B cell (primary cell): Measurements from ENCODE around the gene AUTS2.

Experiments used
- EZH2 ChIP-seq: IDR thresholded peaks from 2 replicates; pipeline ENCODE4 v1.6.1; 2012; ENCODE audit warnings: borderline replicate concordance, low read depth, mild to moderate bottlenecking, moderate library complexity, low read length; ENCODE audit not compliant: insufficient read depth, poor library complexity, severe bottlenecking
- TF ChIP-seq, protein P1 (sequence below): fragments of 200-600 bp; IDR thresholded peaks from one replicate; pipeline ENCODE4 v1.8.0; 2022; ENCODE audit warnings: antibody characterized with exemption, mild to moderate bottlenecking

DNA sequence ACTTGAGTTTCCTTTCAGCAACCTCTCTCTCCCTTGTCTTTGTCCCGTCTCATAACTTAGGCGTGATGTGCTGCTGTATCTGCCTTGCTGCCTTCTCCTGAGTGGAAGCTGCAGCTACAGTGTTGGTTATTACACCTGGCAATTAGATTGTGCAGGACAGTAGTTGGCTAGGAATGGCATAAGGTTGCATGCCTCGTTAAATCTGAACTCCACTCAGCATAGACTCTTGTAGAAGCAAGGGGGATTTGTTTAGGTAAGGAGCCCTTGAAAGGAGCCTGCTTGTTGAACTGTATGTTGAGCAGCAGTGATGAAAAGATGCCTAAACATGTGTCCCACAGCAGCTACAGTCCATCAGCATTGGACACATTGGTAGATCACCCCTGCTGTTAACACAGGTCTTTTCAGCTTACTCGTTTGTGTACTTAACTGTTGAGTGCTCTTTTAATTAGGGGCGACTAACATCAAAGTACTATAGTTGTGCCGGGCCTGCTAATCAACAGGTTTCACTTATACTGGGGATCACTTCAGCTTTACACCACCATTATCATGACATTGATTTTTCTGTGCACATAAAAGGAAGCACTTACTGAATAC lies 225.0 kb downstream of the AUTS2 start:
- TF ChIP-seq, protein P1, sequence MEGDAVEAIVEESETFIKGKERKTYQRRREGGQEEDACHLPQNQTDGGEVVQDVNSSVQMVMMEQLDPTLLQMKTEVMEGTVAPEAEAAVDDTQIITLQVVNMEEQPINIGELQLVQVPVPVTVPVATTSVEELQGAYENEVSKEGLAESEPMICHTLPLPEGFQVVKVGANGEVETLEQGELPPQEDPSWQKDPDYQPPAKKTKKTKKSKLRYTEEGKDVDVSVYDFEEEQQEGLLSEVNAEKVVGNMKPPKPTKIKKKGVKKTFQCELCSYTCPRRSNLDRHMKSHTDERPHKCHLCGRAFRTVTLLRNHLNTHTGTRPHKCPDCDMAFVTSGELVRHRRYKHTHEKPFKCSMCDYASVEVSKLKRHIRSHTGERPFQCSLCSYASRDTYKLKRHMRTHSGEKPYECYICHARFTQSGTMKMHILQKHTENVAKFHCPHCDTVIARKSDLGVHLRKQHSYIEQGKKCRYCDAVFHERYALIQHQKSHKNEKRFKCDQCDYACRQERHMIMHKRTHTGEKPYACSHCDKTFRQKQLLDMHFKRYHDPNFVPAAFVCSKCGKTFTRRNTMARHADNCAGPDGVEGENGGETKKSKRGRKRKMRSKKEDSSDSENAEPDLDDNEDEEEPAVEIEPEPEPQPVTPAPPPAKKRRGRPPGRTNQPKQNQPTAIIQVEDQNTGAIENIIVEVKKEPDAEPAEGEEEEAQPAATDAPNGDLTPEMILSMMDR: no peak
- TF ChIP-seq EZH2: no peak
